Activated CD4-positive, alpha-beta memory T cell treated with anti-CD3 and anti-CD28 coated beads for 36 hours (primary cell): ENCODE measurements around the gene ZNF444. TPM values are rescaled to one million over a fixed set of nuclear protein-coding genes. Genes with fewer than 3 reads are reported as not detected.

Source experiments
- CTCF ChIA-PET: fragments of 350-600 bp; sonication (Branson Sonifier 250); formaldehyde crosslinking; loops from one replicate; lab custom pipeline; 2021; ENCODE audit warnings: antibody characterized with exemption, inconsistent platforms; lab: Charles Lee
- POLR2A ChIA-PET: fragments of 350-600 bp; sonication (Branson Sonifier 250); formaldehyde crosslinking; loops from one replicate; lab custom pipeline; 2021; ENCODE audit warnings: antibody characterized with exemption; lab: Charles Lee
- DNase-seq: peaks from one replicate; pipeline ENCODE4 v3.0.0-alpha.2; 2020
- H3K27ac Mint-ChIP-seq: one replicate; pipeline ENCODE4 v1.8.0; 2021; ENCODE audit warnings: mixed read lengths
- H3K27me3 Mint-ChIP-seq: one replicate; pipeline ENCODE4 v1.8.0; 2021; ENCODE audit warnings: mixed read lengths
- H3K36me3 Mint-ChIP-seq: one replicate; pipeline ENCODE4 v1.8.0; 2021; ENCODE audit warnings: mixed read lengths
- H3K4me1 Mint-ChIP-seq: one replicate; pipeline ENCODE4 v1.8.0; 2021; ENCODE audit warnings: low read depth, mixed read lengths
- H3K4me3 Mint-ChIP-seq: one replicate; pipeline ENCODE4 v1.8.0; 2021; ENCODE audit warnings: mild to moderate bottlenecking, mixed read lengths
- H3K9me3 Mint-ChIP-seq: one replicate; pipeline ENCODE4 v1.8.0; 2021; ENCODE audit warnings: mixed read lengths
- intact Hi-C: fragments of 100-400 bp; cut with micrococcal nuclease; formaldehyde crosslinking; loops from one replicate; pipeline ENCODE4 v1.15.1; 2023
- total RNA-seq, 2 experiments: library from RNA; stranded (reverse); gene quantifications; one replicate each; pipeline ENCODE4 v1.2.3, GENCODE V29; 2021

The ZNF444 gene
- total RNA-seq, 2 experiments from 2014 or later, result 23.1 to 26.1 TPM

- intact Hi-C loops, result loop anchor here (5.0 kb wide), 1 partner anchor 33 kb away; the partner anchor contains the start of gene ZNF444
- ChIA-PET POLR2A (no interaction called here), CTCF (interaction anchor here (1.2 kb wide), 1 partner anchor 33 kb away, joined by 3 read pairs; no protein-coding TSS in a partner anchor)
- peaks cover 55% of the 10 kb centered on the region for H3K4me1 Mint-ChIP-seq
- no peak overlapping the region for H3K4me3 Mint-ChIP-seq
- no peaks in the 10 kb centered on the region for H3K27me3 Mint-ChIP-seq
- no peak for DNase-seq
- no peak overlapping the region for H3K27ac Mint-ChIP-seq
- peaks cover 2% of the 10 kb centered on the region for H3K36me3 Mint-ChIP-seq
- no peaks in the 10 kb centered on the region for H3K9me3 Mint-ChIP-seq
Observed at GRCh38 chr19:56109226-56109625, 31.9 kb upstream of the ZNF444 start.

GRCh38 chr19:56110515-56111448 lies 30.3 kb upstream of the ZNF444 start:
- intact Hi-C loops, result no loop called here
- Mint-ChIP-seq H3K27ac (no peak overlapping the region), H3K27me3 (no peaks in the 10 kb centered on the region), H3K4me3 (no peak overlapping the region), H3K36me3 (peaks cover 5% of the 10 kb centered on the region), H3K4me1 (peaks cover 53% of the 10 kb centered on the region), H3K9me3 (no peaks in the 10 kb centered on the region)
- ChIA-PET CTCF (no interaction called here), POLR2A (no interaction called here)
- no peak for DNase-seq

GRCh38 chr19:56111601-56112312 lies 29.3 kb upstream of the ZNF444 start:
- CTCF ChIA-PET, result no interaction called here
- intact Hi-C loops, result no loop called here
- Mint-ChIP-seq H3K27me3 (no peaks in the 10 kb centered on the region), H3K4me3 (no peak overlapping the region), H3K36me3 (peaks cover 5% of the 10 kb centered on the region), H3K27ac (no peak overlapping the region), H3K9me3 (no peaks in the 10 kb centered on the region), H3K4me1 (peaks cover 48% of the 10 kb centered on the region)
- DNase-seq, result peak; percentile 56
- POLR2A ChIA-PET, result no interaction called here

DNA sequence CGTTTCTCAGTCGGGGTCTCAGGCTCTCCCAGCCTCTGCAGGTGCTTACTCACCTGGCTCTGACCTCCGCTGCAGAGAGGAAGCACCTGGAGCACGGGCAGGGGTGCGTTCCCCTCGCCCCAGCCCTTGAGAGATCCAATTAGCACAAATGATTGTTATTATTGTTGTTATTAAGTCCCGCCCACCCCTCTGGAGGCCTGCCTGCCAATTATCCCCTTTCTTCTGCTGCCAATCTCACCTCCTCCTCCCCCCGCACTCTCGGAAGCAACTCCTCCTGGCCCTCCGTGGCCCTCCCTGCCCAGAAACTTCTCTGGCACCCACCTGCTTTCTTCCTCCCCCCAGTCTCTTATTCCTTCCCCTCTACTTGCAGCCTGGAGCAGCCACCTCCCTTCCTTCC lies 28.8 kb upstream of the ZNF444 start:
- H3K9me3 Mint-ChIP-seq, result no peaks in the 10 kb centered on the region
- H3K27ac Mint-ChIP-seq, result no peak overlapping the region
- H3K27me3 Mint-ChIP-seq, result no peaks in the 10 kb centered on the region
- peaks cover 44% of the 10 kb centered on the region for H3K4me1 Mint-ChIP-seq
- ChIA-PET CTCF (no interaction called here), POLR2A (no interaction called here)
- H3K36me3 Mint-ChIP-seq, result peaks cover 5% of the 10 kb centered on the region
- H3K4me3 Mint-ChIP-seq, result no peak overlapping the region
- intact Hi-C loops, result no loop called here
- no peak for DNase-seq

GRCh38 chr19:56113074-56113632 lies 27.9 kb upstream of the ZNF444 start:
- ChIA-PET POLR2A (no interaction called here), CTCF (no interaction called here)
- Mint-ChIP-seq H3K4me3 (no peak overlapping the region), H3K27ac (no peak overlapping the region), H3K27me3 (no peaks in the 10 kb centered on the region), H3K36me3 (peaks cover 5% of the 10 kb centered on the region), H3K9me3 (no peaks in the 10 kb centered on the region), H3K4me1 (peaks cover 50% of the 10 kb centered on the region)
- no peak for DNase-seq
- intact Hi-C loops, result no loop called here

DNA sequence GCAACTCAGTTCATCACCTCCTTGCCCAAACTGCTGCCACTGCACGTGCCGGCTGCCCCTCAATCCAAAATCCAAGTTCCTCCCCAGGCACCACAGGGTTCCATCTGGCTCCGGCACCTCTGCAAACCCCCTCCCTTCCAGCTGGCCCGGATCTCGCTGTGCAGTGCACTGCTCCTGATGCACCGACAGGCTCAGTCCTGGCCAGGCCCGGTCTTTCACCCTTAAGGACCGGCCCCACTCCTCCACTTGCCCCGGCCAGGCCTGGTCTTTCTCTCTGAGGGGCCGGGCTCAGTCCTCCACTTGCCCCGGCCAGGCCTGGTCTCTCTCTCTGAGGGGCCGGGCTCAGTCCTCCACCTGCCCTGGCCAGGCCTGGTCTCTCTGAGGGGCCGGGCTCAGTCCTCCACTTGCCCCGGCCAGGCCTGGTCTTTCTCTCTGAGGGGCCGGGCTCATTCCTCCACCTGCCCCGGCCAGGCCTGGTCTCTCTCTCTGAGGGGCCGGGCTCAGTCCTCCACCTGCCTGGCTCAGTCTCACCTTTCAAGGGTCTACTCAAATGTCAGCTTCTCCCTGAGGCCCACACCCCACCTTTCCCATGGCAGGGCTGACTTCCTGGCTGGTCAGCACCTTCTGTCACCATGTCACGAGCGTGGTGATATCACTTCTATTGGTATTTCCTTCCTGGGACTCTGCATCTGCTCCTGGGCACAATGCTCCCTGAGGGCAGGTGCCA lies 26.9 kb upstream of the ZNF444 start:
- POLR2A ChIA-PET, result no interaction called here
- CTCF ChIA-PET, result no interaction called here

DNA sequence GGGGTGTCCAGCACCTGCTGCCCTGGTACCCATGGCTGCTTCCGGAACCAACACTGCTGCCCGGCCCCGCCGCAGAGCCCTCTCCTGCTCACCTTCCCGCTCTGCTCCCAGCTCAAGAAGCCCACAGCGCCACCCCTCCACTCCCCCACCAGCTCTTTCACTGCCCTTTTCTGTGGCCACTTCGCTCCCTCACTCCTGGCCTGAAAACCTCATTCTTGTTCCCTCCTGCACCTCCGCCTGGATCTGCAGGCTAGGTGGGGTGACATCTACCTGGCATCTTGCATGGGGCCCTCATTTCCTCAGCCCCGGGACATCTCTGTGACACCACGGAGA lies 26.3 kb upstream of the ZNF444 start:
- ChIA-PET CTCF (no interaction called here), POLR2A (no interaction called here)
- no peak overlapping the region for H3K4me3 Mint-ChIP-seq
- H3K27ac Mint-ChIP-seq, result no peak overlapping the region
- peaks cover 3% of the 10 kb centered on the region for H3K36me3 Mint-ChIP-seq
- intact Hi-C loops, result no loop called here
- H3K9me3 Mint-ChIP-seq, result no peaks in the 10 kb centered on the region
- H3K4me1 Mint-ChIP-seq, result peaks cover 59% of the 10 kb centered on the region
- no peak for DNase-seq
- no peaks in the 10 kb centered on the region for H3K27me3 Mint-ChIP-seq

More for the DNA sequence above, 26.9 kb upstream of the ZNF444 start:
- H3K4me1 Mint-ChIP-seq, result peaks cover 53% of the 10 kb centered on the region
- peaks cover 3% of the 10 kb centered on the region for H3K36me3 Mint-ChIP-seq
- no peaks in the 10 kb centered on the region for H3K27me3 Mint-ChIP-seq
- intact Hi-C loops, result no loop called here
- no peak overlapping the region for H3K27ac Mint-ChIP-seq
- DNase-seq, result no peak
- no peak overlapping the region for H3K4me3 Mint-ChIP-seq
- no peaks in the 10 kb centered on the region for H3K9me3 Mint-ChIP-seq

DNA sequence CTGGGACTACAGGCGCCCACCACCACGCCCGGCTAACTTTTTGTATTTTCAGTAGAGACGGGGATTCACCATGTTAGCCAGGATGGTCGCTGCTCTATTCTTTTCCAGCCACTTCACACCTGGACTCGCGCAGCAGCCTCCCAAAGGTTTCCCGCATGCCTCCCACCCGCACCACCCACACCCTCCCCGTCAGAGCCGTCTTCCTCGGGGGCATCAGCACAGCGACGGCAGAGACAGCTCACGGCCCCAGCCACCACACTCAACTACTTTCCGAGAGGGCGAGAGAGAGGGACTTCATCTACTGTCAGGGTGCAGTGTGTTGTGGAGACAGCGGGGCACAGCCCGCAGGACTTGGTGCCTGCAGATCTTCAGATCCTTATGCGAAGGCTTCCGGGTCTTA lies 25.6 kb upstream of the ZNF444 start:
- Mint-ChIP-seq H3K9me3 (no peaks in the 10 kb centered on the region), H3K36me3 (peaks cover 3% of the 10 kb centered on the region), H3K4me3 (no peak overlapping the region), H3K4me1 (peaks cover 62% of the 10 kb centered on the region), H3K27me3 (no peaks in the 10 kb centered on the region), H3K27ac (no peak overlapping the region)
- ChIA-PET POLR2A (no interaction called here), CTCF (no interaction called here)
- intact Hi-C loops, result no loop called here
- no peak for DNase-seq

GRCh38 chr19:56116606-56117005 lies 24.5 kb upstream of the ZNF444 start:
- peaks cover 3% of the 10 kb centered on the region for H3K36me3 Mint-ChIP-seq
- CTCF ChIA-PET, result no interaction called here
- H3K4me1 Mint-ChIP-seq, result peaks cover 52% of the 10 kb centered on the region
- POLR2A ChIA-PET, result no interaction called here
- no peaks in the 10 kb centered on the region for H3K27me3 Mint-ChIP-seq
- H3K4me3 Mint-ChIP-seq, result no peak overlapping the region
- no peaks in the 10 kb centered on the region for H3K9me3 Mint-ChIP-seq
- intact Hi-C loops, result no loop called here
- DNase-seq, result no peak
- H3K27ac Mint-ChIP-seq, result no peak overlapping the region

GRCh38 chr19:56117376-56117884 lies 23.7 kb upstream of the ZNF444 start:
- Mint-ChIP-seq H3K4me3 (no peak overlapping the region), H3K27me3 (no peaks in the 10 kb centered on the region), H3K27ac (no peak overlapping the region), H3K4me1 (peaks cover 54% of the 10 kb centered on the region), H3K36me3 (peaks cover 3% of the 10 kb centered on the region), H3K9me3 (no peaks in the 10 kb centered on the region)
- intact Hi-C loops, result no loop called here
- no peak for DNase-seq
- ChIA-PET CTCF (no interaction called here), POLR2A (no interaction called here)

DNA sequence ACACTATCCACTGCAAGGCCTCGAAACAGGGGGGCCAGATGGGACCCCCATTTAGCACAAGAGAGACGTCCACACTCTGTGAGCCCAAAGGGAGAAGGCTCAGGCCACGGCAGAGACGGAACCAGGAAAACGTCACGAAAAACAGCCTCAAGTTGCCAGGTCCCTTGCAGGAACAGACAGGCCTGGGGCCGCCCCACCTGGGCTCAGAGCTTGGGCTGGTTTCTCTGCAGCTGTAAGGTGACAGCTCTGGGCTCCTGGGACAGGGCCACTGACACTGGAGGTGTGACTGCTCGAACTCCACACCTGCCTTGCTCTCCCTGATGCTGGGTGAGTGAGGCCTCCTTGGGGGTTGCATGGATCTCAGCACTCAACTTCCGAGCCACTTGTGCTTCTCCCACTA lies 23.2 kb upstream of the ZNF444 start:
- H3K4me1 Mint-ChIP-seq, result peaks cover 50% of the 10 kb centered on the region

More for the DNA sequence above, 23.2 kb upstream of the ZNF444 start:
- intact Hi-C loops, result no loop called here
- ChIA-PET CTCF (no interaction called here), POLR2A (no interaction called here)
- Mint-ChIP-seq H3K27ac (no peak overlapping the region), H3K36me3 (peaks cover 3% of the 10 kb centered on the region), H3K4me3 (no peak overlapping the region), H3K9me3 (no peaks in the 10 kb centered on the region), H3K27me3 (no peaks in the 10 kb centered on the region)
- DNase-seq, result no peak
